D721Med (cell line): ENCODE results near the gene GPR62.

Experiments used
- DNase-seq: peaks from one replicate; pipeline ENCODE4 v3.0.0; 2011; ENCODE audit warnings: low spot score; ENCODE audit not compliant: insufficient read length
- FAIRE-seq: peaks from 2 replicates; lab custom pipeline; 2011; peaks lifted over from hg19 to GRCh38; lab: Jason Lieb, UNC
- TF ChIP-seq, protein P1 (sequence below): IDR thresholded peaks from 2 replicates; pipeline ENCODE4 v1.5.1; 2012; ENCODE audit warnings: mild to moderate bottlenecking, control low read depth; ENCODE audit not compliant: insufficient read depth; ENCODE audit errors: missing control alignments

GPR62 gene

DNA sequence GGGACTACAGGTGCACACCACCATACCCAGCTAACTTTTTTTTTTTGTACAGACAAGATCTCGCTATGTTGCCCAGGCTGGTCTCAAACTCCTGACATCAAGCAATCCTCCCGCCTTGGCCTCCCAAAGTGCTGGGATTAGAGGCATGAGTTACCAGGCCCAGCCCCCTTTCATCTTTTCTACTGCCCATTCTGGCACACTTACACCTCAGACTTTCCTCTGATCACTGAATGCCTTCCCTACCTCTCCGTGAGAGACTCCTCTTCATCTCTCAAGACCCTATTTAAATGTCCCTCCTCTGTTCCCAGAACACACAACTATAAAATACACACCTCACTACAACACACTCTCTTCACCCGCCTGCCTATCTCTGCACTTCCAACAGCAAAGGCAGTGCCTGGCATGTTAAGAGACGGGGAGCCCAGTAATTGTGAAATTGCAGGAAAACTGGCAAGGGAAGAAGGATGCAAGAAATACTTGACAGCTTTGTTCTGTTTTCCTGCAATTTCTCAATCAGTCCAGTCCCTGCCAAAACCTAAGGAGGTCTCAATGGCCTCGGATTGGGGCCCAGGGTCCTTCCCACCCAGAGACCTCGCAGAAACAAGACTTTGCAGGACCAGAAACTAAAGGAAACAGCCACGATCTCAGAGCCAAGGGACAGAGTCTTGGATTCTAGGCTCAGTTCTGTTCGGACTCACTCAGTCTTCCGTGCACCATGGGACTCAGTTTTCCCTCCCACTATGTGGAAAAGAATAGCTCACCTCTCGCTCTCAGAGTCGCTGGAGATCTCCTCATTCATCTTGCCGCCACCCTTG, 14.3 kb upstream of the GPR62 start:
- DNase-seq (no peak), FAIRE-seq (no peak)
- TF ChIP-seq, protein P1, sequence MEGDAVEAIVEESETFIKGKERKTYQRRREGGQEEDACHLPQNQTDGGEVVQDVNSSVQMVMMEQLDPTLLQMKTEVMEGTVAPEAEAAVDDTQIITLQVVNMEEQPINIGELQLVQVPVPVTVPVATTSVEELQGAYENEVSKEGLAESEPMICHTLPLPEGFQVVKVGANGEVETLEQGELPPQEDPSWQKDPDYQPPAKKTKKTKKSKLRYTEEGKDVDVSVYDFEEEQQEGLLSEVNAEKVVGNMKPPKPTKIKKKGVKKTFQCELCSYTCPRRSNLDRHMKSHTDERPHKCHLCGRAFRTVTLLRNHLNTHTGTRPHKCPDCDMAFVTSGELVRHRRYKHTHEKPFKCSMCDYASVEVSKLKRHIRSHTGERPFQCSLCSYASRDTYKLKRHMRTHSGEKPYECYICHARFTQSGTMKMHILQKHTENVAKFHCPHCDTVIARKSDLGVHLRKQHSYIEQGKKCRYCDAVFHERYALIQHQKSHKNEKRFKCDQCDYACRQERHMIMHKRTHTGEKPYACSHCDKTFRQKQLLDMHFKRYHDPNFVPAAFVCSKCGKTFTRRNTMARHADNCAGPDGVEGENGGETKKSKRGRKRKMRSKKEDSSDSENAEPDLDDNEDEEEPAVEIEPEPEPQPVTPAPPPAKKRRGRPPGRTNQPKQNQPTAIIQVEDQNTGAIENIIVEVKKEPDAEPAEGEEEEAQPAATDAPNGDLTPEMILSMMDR = no peak

DNA sequence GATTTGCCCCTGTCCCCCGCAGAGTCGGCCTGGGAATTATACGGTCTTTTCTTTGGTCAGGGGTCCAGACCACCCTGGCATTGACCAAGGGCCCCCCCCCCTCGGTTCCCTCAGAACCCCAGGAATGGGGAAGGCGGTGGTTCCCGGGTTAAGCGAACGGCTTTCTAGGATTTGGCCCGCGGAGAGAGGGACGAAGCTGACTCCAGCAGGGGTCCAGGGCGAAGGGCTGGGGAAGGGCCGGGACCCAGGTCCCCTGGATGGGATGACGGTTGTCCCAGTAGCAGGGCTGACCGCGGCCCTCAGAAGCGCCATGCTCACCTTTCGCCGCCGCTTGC, 13.8 kb upstream of the GPR62 start:
- FAIRE-seq (no peak), DNase-seq (no peak)
- TF ChIP-seq, protein P1 = no peak

DNA sequence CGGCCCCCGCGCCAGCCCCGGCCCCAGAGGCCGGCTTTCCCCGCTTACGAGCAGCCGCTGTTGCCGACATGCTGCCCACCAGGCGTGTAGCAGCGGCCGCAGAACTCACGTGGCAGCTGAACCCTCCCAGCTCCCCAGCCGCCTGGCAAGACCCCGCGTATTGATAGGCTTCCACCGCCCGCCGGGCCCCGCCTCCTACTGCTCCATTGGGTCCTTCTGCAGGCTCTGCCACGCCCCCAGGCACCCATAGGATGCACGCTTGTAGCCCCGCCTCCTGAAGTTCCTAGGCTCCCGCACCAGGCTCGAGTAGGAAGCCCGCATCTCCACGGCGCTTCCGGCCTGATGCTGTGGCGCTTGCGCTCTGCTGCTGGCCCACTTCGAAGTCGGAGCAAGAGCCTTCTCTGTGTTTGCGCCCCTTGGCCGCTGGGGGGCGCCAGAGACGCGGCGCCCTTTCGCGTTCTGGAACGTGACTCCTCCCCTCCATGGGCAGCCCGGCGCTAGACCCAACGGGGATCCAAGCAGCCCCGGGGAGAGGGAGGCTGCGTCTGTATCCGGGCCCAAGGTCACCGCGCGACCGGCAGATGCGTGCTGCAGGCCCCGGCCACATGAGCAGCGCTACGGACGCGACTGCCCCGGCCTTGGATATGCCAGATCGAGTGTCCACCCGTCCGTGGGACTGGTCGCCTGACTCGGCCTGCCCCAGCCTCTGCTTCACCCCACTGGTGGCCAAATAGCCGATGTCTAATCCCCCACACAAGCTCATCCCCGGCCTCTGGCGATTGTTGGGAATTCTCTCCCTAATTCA, 13.2 kb upstream of the GPR62 start, which contains the start of the genes PARP3 and RRP9:
Gene PARP3, plus strand, starts transcription at position 566 of the 805 bp plus-strand sequence. CDS start 993 bp downstream, outside the sequence.
Gene RRP9, minus strand, starts transcription at position 107 of the 805 bp plus-strand sequence. Its CDS starts 37 bp downstream, at position 70.
- FAIRE-seq = no peak
- TF ChIP-seq, protein P1 = peak; percentile 94

DNA sequence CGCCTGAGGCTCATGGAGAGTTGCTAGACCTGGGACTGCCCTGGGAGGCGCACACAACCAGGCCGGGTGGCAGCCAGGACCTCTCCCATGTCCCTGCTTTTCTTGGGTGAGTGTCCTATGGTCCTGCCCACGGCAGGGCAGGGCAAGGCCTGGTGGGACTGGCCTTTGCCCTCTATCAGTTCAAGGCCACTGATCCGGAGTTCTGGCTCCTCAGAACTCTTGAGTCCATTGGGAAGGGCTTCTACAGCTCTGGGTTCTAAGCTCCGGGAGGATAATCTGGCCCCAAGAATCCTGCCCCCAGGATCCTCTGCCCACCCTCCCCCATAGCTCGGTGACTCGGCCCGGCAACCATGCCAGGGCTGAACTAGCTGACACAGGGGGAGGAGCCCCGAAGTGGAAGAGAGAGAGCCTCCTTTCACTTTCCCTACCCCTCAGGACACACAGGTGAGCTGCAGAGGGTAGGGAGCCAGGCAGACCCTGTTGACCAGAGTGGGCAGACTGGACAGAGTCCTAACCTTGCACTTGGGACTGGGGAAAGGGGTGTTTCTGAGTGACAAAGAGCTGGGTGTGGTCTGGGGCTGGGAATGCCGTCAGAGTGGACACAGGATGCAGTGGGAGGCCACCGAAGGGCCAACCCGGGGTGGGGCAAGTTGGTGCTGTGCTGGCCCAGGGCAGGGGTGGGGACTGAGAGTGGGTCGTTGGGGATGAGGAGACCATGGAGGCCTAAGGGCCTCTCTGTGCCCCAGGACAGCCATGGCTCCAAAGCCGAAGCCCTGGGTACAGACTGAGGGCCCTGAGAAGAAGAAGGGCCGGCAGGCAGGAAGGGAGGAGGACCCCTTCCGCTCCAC, 12.4 kb upstream of the GPR62 start:
- TF ChIP-seq, protein P1 = no peak
- DNase-seq (peak; percentile 63), FAIRE-seq (no peak)

More for the DNA sequence above, 13.2 kb upstream of the GPR62 start, which contains the start of the genes PARP3 and RRP9:
- DNase-seq = peak; percentile 100

DNA sequence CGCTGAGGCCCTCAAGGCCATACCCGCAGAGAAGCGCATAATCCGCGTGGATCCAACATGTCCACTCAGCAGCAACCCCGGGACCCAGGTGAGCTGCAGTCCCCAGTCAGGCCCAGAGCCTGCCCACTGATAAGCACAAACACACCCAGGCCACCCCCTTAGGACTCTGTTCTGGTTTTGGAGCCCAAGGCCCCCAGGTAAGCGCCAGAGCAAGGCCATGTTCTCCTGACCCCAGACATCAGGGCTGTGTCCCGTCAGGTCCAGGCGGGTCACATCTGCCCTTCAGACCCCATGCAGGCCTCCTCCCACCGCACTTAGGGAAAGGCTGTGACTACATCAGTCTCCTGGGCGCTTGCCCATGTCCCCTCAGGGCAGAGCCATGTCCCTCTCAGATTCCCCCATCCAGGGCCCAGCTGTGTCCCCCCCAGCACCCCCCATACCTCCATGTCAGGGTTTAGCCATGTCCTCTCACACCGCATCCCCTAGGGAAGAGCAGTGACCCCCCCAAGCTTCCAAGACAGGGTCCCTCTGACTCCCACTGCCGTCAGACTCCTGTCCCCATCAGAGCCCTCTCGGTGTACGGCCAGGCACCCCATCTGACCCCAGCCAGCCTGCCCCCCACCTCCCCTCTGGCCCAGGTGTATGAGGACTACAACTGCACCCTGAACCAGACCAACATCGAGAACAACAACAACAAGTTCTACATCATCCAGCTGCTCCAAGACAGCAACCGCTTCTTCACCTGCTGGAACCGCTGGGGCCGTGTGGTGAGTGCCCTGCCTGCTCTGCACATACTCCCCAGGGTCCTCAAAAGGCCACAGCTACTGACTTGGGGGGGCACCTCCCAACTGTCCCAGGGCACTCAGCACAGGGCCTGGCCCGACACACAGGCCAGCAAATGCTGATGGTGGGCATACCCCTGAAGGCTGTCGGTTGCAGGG, 11.5 kb upstream of the GPR62 start:
- FAIRE-seq (no peak), DNase-seq (no peak)
- TF ChIP-seq, protein P1 = no peak

DNA sequence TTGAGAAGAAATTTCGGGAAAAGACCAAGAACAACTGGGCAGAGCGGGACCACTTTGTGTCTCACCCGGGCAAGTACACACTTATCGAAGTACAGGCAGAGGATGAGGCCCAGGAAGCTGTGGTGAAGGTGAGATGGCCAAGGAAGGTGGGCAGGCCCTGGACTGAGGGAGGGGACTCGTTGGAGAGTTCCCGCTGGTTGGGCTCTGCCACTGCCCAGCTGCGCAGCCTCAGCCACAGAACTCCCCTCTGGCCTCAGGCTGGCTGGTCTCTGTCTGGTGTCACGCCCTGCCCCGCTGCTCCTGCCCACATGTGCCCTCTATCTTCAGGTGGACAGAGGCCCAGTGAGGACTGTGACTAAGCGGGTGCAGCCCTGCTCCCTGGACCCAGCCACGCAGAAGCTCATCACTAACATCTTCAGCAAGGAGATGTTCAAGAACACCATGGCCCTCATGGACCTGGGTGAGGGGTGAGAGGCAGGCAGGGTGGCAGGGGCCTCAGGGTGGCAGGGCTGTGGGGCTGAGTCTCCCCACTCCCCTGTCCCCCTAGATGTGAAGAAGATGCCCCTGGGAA, 10.6 kb upstream of the GPR62 start:
- FAIRE-seq (no peak), DNase-seq (no peak)
- TF ChIP-seq, protein P1 = no peak
